Activated T-helper 2 cell treated with anti-CD3 and anti-CD28 coated beads, Interferon-gamma antibody, Interleukin-2, Interleukin-4, amounts not matched to agents 10 μg/mL and 5 μg/mL and 100 μg/mL, durations not matched to agents 14 hours and 24 hours and 36 hours (primary cell): ENCODE measurements around the gene ZNF280C. TPM values are rescaled to one million over a fixed set of nuclear protein-coding genes. Genes with fewer than 3 reads are reported as not detected.

ENCODE experiments used
- DNase-seq: peaks from one replicate; pipeline ENCODE4 v3.0.0; 2021; ENCODE audit warnings: low spot score
- H3K27ac Mint-ChIP-seq: one replicate; pipeline ENCODE4 v1.8.0; 2021; ENCODE audit warnings: mixed read lengths
- H3K27me3 Mint-ChIP-seq: one replicate; pipeline ENCODE4 v1.8.0; 2021; ENCODE audit warnings: low read depth, mixed read lengths
- H3K36me3 Mint-ChIP-seq: one replicate; pipeline ENCODE4 v1.8.0; 2021; ENCODE audit warnings: low read depth, mixed read lengths
- H3K4me1 Mint-ChIP-seq: one replicate; pipeline ENCODE4 v1.8.0; 2021; ENCODE audit warnings: low read depth, mixed read lengths
- H3K4me3 Mint-ChIP-seq: one replicate; pipeline ENCODE4 v1.8.0; 2021; ENCODE audit warnings: low read depth, mild to moderate bottlenecking, moderate library complexity, mixed read lengths
- H3K9me3 Mint-ChIP-seq: one replicate; pipeline ENCODE4 v1.8.0; 2021; ENCODE audit warnings: mixed read lengths
- intact Hi-C: fragments of 100-400 bp; cut with micrococcal nuclease; formaldehyde crosslinking; loops from one replicate; pipeline ENCODE4 v1.15.1; 2023
- total RNA-seq: library from RNA; stranded (reverse); gene quantifications from 2 replicates; pipeline ENCODE4 v1.2.3, GENCODE V29; 2022

Gene ZNF280C, protein sequence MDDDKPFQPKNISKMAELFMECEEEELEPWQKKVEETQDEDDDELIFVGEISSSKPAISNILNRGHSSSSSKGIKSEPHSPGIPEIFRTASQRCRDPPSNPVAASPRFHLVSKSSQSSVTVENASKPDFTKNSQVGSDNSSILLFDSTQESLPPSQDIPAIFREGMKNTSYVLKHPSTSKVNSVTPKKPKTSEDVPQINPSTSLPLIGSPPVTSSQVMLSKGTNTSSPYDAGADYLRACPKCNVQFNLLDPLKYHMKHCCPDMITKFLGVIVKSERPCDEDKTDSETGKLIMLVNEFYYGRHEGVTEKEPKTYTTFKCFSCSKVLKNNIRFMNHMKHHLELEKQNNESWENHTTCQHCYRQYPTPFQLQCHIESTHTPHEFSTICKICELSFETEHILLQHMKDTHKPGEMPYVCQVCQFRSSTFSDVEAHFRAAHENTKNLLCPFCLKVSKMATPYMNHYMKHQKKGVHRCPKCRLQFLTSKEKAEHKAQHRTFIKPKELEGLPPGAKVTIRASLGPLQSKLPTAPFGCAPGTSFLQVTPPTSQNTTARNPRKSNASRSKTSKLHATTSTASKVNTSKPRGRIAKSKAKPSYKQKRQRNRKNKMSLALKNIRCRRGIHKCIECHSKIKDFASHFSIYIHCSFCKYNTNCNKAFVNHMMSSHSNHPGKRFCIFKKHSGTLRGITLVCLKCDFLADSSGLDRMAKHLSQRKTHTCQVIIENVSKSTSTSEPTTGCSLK
- 8.9 and 9.2 TPM in 2 replicates for total RNA-seq

DNA sequence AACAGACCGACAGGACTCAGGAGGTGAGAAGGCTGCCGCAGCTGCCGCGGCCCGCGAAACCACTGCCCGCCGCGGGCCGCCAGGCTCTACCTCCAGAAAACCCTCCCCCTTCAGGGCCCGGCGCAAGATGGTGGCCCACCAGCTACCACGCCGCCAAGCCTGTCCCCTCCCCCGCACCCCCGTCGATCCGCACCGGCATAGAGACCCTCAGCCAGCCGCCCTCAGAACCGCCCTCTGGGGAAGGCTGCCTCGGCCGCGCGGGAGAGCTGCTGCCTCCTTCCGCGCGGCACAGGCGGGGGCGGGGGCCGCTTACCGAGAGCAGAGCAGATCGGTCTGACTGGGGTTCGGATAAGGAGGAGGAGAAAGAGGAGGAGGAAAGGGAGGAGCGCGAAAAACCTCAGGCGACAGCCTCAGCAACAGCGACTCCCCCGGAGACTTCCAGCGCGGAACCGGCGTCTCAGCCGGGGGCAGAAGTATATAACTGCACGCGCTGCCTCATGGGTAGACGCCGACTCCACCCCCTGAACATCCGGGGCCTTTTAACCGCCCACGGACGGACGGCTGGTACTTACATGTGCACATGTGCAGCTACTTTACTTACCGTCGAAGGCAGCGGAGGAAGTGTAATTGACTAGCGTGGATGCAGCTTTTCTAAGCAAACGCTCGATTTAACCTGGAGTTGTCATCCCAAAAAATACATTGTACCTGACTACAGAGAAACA is at the start of gene ZNF280C:
Gene ZNF280C (minus strand): TSS at position 451 of the 722 bp plus-strand sequence. CDS start 8,450 bp downstream, outside the sequence.
- peak; percentile 88 for DNase-seq
- Mint-ChIP-seq H3K4me3 (peak within 1 kb of the TSS; percentile 88), H3K27me3 (peaks cover 7% of the 10 kb centered on the region), H3K36me3 (peaks cover 3% of the 10 kb centered on the region), H3K4me1 (peaks cover 16% of the 10 kb centered on the region), H3K27ac (peak within 1 kb of the TSS; percentile 84), H3K9me3 (peaks cover 4% of the 10 kb centered on the region)
- intact Hi-C loops: loop anchor here (1.0 to 5.0 kb wide), 5 partner anchors 56 to 634 kb away; partner anchors contain the start of genes ENOX2 and SLC25A14

DNA sequence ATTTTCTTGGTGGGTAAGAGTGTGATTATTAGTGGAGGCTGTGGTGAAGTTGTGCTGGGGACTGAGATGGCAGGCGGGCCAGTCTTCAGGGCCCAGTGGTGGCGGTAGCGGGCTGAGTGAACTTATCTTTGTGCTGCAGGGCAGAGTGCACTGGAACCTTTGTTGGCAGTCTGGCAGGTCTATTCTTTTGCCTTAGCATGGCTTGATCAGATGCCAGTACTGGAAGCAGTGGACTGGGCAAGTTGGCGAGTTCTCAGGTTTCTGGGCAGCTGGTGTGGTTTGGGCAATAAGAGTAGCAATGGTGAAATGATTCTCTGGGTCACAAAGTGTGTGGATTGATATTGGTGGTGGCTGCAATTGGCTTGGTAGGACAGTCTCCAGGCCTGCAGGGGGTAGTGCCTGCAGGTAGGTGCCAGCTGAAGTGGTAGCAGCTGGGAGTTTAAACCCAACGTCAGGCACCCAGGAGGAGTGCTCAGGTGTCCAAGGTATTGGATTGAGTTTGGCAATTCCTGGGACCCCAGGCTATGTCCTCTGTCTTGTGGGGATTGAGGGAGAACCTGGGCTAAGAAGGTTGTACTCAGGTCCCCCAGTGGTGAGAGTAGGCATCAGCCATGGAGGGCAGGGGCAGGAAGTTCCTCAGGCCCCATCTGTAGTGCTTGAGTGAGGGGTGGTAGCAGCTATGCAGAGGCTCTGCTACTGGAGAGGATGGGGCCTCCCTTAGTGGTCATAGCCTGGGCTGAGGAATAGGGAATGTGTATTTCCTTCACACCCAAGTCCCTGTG is 36.1 kb upstream of the ZNF280C start:
- no peaks in the 10 kb centered on the region for H3K9me3 Mint-ChIP-seq
- H3K27me3 Mint-ChIP-seq: peaks cover 7% of the 10 kb centered on the region

DNA sequence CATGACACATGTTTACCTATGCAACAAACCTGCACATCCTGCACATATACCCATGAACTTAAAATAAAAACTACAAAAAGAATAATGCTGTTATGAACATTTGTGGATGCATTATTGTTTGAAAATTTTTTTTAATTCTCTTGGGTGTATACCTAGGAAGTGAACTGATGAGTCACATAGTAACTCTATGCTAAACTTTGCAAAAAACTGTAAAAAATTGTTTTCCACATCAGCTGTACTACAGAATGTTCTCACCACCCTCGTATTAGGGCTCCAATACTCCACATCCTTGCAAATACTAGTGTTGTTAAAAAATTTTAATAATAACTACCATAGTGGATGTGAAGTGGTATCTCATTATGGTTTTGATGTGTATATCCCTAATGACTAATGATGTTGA is 33.3 kb upstream of the ZNF280C start:
- Mint-ChIP-seq H3K27ac (no peak overlapping the region), H3K4me1 (no peaks in the 10 kb centered on the region), H3K9me3 (no peaks in the 10 kb centered on the region), H3K36me3 (no peaks in the 10 kb centered on the region), H3K27me3 (peaks cover 11% of the 10 kb centered on the region), H3K4me3 (no peak overlapping the region)
- DNase-seq: no peak
- intact Hi-C loops: no loop called here

More for the DNA sequence above, 36.1 kb upstream of the ZNF280C start:
- Mint-ChIP-seq H3K4me1 (no peaks in the 10 kb centered on the region), H3K4me3 (no peak overlapping the region), H3K27ac (no peak overlapping the region), H3K36me3 (no peaks in the 10 kb centered on the region)
- intact Hi-C loops: no loop called here
- DNase-seq: no peak

DNA sequence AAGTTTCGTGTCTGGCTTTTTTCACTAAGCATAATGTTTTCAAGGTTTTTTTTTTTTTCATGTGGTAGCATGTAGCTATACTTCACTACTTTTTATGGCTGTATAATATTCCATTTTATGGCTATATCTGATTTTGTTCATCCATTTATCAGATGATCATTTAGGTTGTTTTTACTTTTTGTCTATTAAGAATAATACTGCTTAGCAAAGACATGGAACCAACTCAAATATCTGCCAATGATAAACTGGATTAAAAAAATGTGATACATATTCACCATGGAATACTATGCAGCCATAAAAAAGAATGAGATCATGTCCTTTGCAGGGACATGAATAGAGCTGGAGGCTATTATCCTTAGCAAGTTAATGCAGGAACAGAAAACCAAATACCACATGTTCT is 32.7 kb upstream of the ZNF280C start:
- no peak for DNase-seq
- Mint-ChIP-seq H3K4me1 (no peaks in the 10 kb centered on the region), H3K27me3 (peaks cover 12% of the 10 kb centered on the region), H3K27ac (no peak overlapping the region), H3K9me3 (no peaks in the 10 kb centered on the region), H3K4me3 (no peak overlapping the region), H3K36me3 (no peaks in the 10 kb centered on the region)
- intact Hi-C loops: no loop called here

DNA sequence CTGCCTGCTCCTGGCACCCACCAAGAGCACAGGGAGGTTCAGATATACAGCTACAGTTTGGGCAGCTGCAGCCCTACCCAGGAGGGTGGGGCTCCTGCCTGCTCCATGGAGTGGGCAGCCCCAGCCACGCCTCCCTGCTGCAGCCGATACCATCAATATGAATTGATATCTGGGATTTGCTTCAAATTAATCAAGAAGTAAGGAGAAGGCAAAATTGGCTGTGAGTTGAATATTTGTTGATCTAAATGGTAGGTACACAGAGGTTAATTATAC is 31.2 kb upstream of the ZNF280C start:
- no peak overlapping the region for H3K27ac Mint-ChIP-seq
- H3K36me3 Mint-ChIP-seq: no peaks in the 10 kb centered on the region
- no peaks in the 10 kb centered on the region for H3K4me1 Mint-ChIP-seq
- H3K9me3 Mint-ChIP-seq: no peaks in the 10 kb centered on the region
- intact Hi-C loops: no loop called here
- H3K4me3 Mint-ChIP-seq: no peak overlapping the region
- no peak for DNase-seq
- H3K27me3 Mint-ChIP-seq: peaks cover 12% of the 10 kb centered on the region

DNA sequence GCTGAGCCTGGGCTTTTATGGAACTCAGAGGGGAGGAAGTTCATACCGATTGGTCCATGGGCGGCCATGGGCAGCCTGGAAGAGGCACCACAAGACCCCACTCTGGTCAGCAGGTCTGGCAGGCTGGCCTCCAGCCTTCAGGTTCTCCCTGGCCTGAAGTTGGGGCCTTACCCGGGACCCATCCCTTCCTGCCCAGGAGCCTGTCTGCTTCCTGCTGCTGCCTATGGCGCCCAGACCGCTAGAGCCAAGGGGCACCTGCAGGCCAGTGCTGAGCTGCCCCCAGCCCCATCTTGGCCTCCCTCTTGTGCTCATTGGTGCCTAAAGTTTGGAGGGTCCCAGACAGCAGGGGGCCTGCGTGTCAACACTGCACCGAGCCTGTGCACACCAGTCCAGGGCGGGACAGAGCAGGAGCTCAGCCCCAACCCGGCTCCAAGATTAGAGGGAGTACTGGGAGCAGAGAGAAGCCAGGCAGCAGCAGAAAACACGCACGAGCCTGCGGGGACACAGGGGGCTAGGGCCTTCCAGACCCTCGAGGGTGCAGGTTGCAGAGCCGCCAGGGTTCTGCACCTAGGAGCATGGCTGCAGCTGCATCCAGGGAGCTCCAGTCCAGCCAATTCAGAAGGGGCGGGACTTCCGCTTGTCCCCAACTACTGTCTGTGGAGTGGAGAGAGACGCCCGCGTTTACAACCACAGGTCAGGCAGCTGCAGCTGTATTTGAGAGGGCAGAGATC is 30.7 kb upstream of the ZNF280C start:
- Mint-ChIP-seq H3K4me3 (no peak overlapping the region), H3K27ac (no peak overlapping the region), H3K36me3 (no peaks in the 10 kb centered on the region), H3K4me1 (no peaks in the 10 kb centered on the region), H3K9me3 (no peaks in the 10 kb centered on the region), H3K27me3 (peaks cover 10% of the 10 kb centered on the region)
- no peak for DNase-seq
- intact Hi-C loops: no loop called here

DNA sequence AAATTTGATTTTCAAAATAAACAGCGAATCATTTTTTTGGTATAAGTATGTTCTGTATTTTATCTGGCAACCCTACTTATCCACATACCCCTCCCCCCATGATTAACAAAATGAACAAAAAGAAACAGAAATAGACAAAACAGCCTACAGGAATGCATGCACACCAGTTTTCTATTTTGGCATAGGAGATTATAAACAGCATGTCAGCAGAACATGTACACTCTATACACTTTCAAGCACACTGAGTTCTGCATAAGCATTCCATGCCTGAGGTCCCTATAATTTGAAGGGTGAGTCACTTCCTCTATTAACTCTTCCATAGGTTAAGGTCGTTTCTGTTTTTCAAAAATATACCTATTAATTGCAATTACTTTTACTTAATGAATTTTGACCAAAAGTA is 28.0 kb upstream of the ZNF280C start:
- no peaks in the 10 kb centered on the region for H3K4me1 Mint-ChIP-seq

GRCh38 chrX:130296297-130296678 is 27.6 kb upstream of the ZNF280C start:
- Mint-ChIP-seq H3K4me1 (no peaks in the 10 kb centered on the region), H3K9me3 (no peaks in the 10 kb centered on the region), H3K27me3 (peaks cover 6% of the 10 kb centered on the region), H3K36me3 (no peaks in the 10 kb centered on the region), H3K4me3 (no peak overlapping the region), H3K27ac (no peak overlapping the region)
- DNase-seq: no peak
- intact Hi-C loops: no loop called here

More for the DNA sequence above, 28.0 kb upstream of the ZNF280C start:
- Mint-ChIP-seq H3K36me3 (no peaks in the 10 kb centered on the region), H3K4me3 (no peak overlapping the region), H3K9me3 (no peaks in the 10 kb centered on the region), H3K27me3 (peaks cover 6% of the 10 kb centered on the region), H3K27ac (no peak overlapping the region)
- no peak for DNase-seq
- intact Hi-C loops: no loop called here

- H3K4me1 Mint-ChIP-seq: no peaks in the 10 kb centered on the region
- no peaks in the 10 kb centered on the region for H3K36me3 Mint-ChIP-seq
- no peak for DNase-seq
- intact Hi-C loops: no loop called here
- no peaks in the 10 kb centered on the region for H3K9me3 Mint-ChIP-seq
- no peak overlapping the region for H3K4me3 Mint-ChIP-seq
- H3K27me3 Mint-ChIP-seq: peaks cover 6% of the 10 kb centered on the region
- no peak overlapping the region for H3K27ac Mint-ChIP-seq
Observed at GRCh38 chrX:130295519-130296296, 27.0 kb upstream of the ZNF280C start.

GRCh38 chrX:130287071-130287770 is 18.5 kb upstream of the ZNF280C start:
- intact Hi-C loops: no loop called here
- Mint-ChIP-seq H3K27me3 (no peaks in the 10 kb centered on the region), H3K4me1 (no peaks in the 10 kb centered on the region), H3K36me3 (no peaks in the 10 kb centered on the region), H3K4me3 (no peak overlapping the region), H3K27ac (no peak overlapping the region), H3K9me3 (no peaks in the 10 kb centered on the region)
- DNase-seq: no peak

- intact Hi-C loops: no loop called here
- H3K4me3 Mint-ChIP-seq: no peak overlapping the region
- H3K27me3 Mint-ChIP-seq: no peaks in the 10 kb centered on the region
- DNase-seq: no peak
- H3K9me3 Mint-ChIP-seq: no peaks in the 10 kb centered on the region
- no peaks in the 10 kb centered on the region for H3K36me3 Mint-ChIP-seq
- no peak overlapping the region for H3K27ac Mint-ChIP-seq
- no peaks in the 10 kb centered on the region for H3K4me1 Mint-ChIP-seq
Observed at GRCh38 chrX:130285710-130286109, 17.0 kb upstream of the ZNF280C start.
